Prostate gland (tissue), 2 donors: ENCODE data around the gene DLGAP1. TPM values are rescaled to one million over a fixed set of nuclear protein-coding genes. Genes with fewer than 3 reads are reported as not detected.
A peak's percentile ranks its signal among the peaks of the same experiment; 100 is the strongest.

ENCODE experiments used
- DNase-seq: peaks from one replicate; pipeline ENCODE4 v3.0.0-alpha.2; 2019; ENCODE audit warnings: low spot score
- H3K27ac ChIP-seq, 2 donors: fragments of 200-600 bp; sonication (generic); 2 replicates each; pipeline ENCODE4 v1.5.1; 2017 to 2019
- H3K27me3 ChIP-seq: fragments of 200-600 bp; sonication (generic); replicated peaks from 2 replicates; pipeline ENCODE4 v1.5.1; 2019; ENCODE audit not compliant: insufficient read depth
- H3K36me3 ChIP-seq, 2 donors: fragments of 200-600 bp; sonication (generic); 1 replicate in 1 of 2; 2 replicates in 1 of 2; pipeline versions ENCODE4 v1.5.1 to v1.8.1; 2017 to 2019
- H3K4me1 ChIP-seq: fragments of 200-600 bp; sonication (generic); replicated peaks from 2 replicates; pipeline ENCODE4 v1.5.1; 2019
- H3K4me3 ChIP-seq, 2 donors: fragments of 200-600 bp; sonication (generic); 2 replicates each; pipeline ENCODE4 v1.5.1; 2017 to 2019
- H3K9me3 ChIP-seq: fragments of 200-600 bp; sonication (generic); 2 replicates; pipeline ENCODE4 v1.5.1; 2017
- CTCF ChIP-seq, 4 experiments: fragments of 200-600 bp in 2 of 4; fragments of 450-650 bp in 2 of 4; sonication (generic) in 2 of 4; IDR thresholded peaks; 1 replicate in 3 of 4; 2 replicates in 1 of 4; pipeline ENCODE4 v1.5.1; 2016 to 2019; ENCODE audit warnings: antibody characterized with exemption in 4 of 4, mild to moderate bottlenecking in 2 of 4, moderate library complexity in 2 of 4
- POLR2A ChIP-seq: fragments of 450-650 bp; IDR thresholded peaks from one replicate; pipeline ENCODE4 v1.6.1; 2016; ENCODE audit warnings: antibody characterized with exemption, mild to moderate bottlenecking
- POLR2AphosphoS5 ChIP-seq: sonication (generic); formaldehyde crosslinking; IDR thresholded peaks from one replicate; pipeline ENCODE4 v1.6.1; 2017; ENCODE audit warnings: antibody characterized with exemption
- WGBS: methylation state at CpG from one replicate; pipeline ENCODE4 v1.1.5; 2018; 5-methylcytosine and 5-hydroxymethylcytosine counted together
- intact Hi-C: fragments of 100-400 bp; cut with DNase I; formaldehyde crosslinking; loops from one replicate; pipeline ENCODE4 v1.14.2; 2022
- total RNA-seq, 2 donors: library from RNA; depleted of rRNA; stranded (reverse); fragments of >200 nt; gene quantifications; one replicate each; pipeline ENCODE4 v1.1.0, GENCODE V29; 2016

The DLGAP1 gene
- total RNA-seq, 2 donors from 2014 or later: 42.2 to 66.7 TPM

DNA sequence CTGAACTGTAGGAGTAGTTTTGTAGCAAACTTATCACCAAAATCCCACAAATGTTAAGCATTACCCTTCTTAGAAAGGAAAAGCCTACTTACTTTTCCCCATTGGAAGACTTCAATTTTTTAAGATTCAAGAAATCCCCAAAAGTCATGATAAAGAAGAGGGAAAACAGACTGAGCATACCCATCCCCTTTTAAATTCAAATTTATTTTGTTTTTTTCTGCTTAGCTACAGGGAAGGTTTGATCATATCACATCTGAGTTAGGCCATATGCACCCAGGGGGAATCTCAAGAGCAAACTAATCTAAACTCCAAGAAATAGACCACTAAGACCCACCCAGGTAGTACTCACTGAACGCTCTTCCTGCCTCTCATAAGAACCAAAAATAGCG, 830.6 kb downstream of the DLGAP1 start:
- no peaks in the 10 kb centered on the region for H3K27me3 ChIP-seq
- DNase-seq: no peak
- intact Hi-C loops: loop anchor here (2.0 kb wide), 1 partner anchor 30 kb away; no protein-coding TSS in a partner anchor
- peak overlapping the region; percentile 70 to 80 for H3K27ac ChIP-seq
- H3K4me1 ChIP-seq: peaks cover 5% of the 10 kb centered on the region
- H3K9me3 ChIP-seq: no peaks in the 10 kb centered on the region
- TF ChIP-seq POLR2AphosphoS5: no peak
- no peak for TF ChIP-seq CTCF (IDR thresholded peaks at IDR 0.05)
- TF ChIP-seq POLR2A: no peak
- H3K4me3 ChIP-seq: no peak overlapping the region
- 47% methylated on average over 2 of the region's 2 CpGs for WGBS
- H3K36me3 ChIP-seq: no peaks in the 10 kb centered on the region

DNA sequence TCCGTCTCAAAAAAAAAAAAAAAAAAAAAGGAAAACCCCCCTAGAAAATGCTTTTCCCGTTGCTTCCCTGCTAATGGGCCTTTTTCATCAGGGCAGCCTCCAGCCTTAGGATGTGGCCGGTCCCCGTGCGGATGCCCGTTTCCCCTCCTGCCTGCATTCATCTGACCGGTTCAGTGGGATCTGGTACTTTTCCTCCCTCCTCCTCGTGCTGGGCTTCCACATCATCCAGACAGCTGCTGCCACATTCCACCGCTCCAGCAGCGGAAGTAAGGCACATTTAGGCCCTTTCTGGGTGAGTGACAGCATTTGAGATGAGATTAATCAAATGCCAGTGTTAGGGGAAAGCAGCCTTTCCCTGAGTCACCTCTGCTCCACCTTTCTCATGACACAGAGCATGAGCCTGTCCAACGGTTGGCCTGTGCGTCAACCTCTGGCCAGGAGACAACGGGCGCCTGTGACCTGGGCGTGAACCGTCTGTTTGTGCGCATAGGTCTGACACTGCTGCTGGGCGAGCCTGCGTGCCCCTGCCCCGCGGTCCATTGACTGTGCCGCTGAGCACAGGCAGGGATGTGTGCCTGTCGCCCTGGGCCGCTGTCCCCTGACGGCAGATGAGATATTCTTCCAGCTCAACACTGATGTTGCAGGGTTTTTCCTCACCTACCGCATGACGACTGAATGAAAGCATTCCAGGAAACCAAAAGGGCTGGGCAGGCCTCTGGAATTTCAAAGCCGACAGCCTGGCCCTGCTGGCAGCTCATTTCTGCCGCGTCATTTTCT, 831.1 kb downstream of the DLGAP1 start:
- Histone ChIP-seq H3K4me1 (peaks cover 5% of the 10 kb centered on the region), H3K4me3 (no peak overlapping the region), H3K27ac (peak overlapping the region; percentile 70 to 80), H3K36me3 (no peaks in the 10 kb centered on the region), H3K27me3 (no peaks in the 10 kb centered on the region), H3K9me3 (no peaks in the 10 kb centered on the region)
- WGBS: 35% methylated on average over 30 of the region's 30 CpGs
- DNase-seq: peak; percentile 61
- TF ChIP-seq CTCF (IDR thresholded peaks at IDR 0.05) (peak in 1 of 4 experiments; percentile 6), POLR2A (peak; percentile 31), POLR2AphosphoS5 (peak; percentile 38)
- intact Hi-C loops: loop anchor here (2.0 kb wide), 1 partner anchor 29 kb away; no protein-coding TSS in a partner anchor

DNA sequence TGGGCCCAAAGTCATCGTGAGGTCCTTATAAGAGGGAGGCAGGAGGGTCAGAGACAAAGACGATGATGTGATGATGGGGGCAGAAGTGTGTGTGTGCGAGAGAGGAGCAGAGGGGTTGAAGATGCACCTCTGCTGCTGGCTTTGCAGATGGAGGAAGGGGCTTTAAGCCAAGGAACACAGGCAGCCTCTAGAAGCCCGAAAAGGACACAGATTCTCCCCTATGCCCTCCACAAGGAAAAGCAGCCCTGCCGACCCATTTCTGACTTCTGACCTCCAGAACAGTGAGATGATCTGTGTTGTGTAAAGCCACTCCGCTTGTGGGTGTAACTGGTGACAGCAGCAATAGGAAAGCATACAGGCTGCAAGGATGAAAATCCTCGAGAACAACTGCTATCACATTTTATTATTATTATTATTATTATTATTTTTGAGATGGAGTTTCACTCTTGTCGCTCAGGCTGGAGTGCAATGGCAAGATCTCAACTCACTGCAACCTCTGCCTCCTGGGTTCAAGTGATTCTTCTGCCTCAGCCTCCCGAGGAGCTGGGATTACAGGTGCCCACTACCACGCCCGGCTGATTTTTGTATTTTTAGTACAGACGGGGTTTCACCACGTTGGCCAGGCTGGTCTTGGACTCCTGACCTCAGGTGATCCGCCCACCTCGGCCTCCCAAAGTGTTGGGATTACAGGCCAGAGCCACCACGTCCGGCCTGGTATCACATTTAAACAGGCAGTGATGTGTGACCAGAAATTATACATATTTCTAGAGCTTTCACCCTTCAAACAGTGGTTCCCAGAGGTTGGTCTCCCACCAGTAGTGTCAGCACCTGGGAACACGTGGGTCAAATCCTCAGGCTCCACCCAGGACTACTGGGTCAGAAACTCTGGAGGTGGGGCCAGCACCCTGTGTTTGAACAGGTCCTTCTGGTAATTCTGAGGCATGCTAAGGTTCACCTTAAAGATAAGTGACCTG, 834.7 kb downstream of the DLGAP1 start:
- Histone ChIP-seq H3K4me1 (peaks cover 5% of the 10 kb centered on the region), H3K36me3 (no peaks in the 10 kb centered on the region), H3K4me3 (no peak overlapping the region), H3K9me3 (no peaks in the 10 kb centered on the region), H3K27me3 (no peaks in the 10 kb centered on the region), H3K27ac (no peak overlapping the region)
- no peak for DNase-seq
- 92% methylated on average over 18 of the region's 18 CpGs for WGBS
- no peak for TF ChIP-seq POLR2A
- no peak for TF ChIP-seq CTCF (IDR thresholded peaks at IDR 0.05)
- TF ChIP-seq POLR2AphosphoS5: no peak
- intact Hi-C loops: no loop called here

DNA sequence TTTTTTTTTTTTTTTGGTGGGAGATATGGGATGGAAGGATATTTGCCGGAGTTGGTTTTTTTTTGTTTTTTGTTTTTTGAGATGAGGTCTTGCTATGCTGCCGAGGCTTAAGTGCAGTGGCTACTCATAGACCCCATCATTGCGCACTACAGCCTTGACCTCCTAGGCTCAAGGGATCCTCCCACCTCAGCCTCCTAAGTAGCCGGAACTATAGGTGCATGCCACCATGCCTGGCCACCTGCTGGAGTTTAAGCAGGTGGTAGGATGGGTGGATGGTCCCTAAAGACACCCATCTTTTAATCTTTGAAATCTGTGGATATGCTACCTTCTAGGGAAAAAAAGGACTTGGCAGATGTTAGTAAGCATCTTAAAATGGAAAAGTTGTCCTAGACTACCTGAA, 835.4 kb downstream of the DLGAP1 start:
- peaks cover 5% of the 10 kb centered on the region for H3K4me1 ChIP-seq
- H3K9me3 ChIP-seq: no peaks in the 10 kb centered on the region
- no peak overlapping the region for H3K4me3 ChIP-seq
- intact Hi-C loops: loop anchor here (1.0 kb wide), 1 partner anchor 8 kb away; no protein-coding TSS in a partner anchor
- no peak overlapping the region for H3K27ac ChIP-seq
- no peak for DNase-seq
- H3K27me3 ChIP-seq: no peaks in the 10 kb centered on the region
- H3K36me3 ChIP-seq: no peaks in the 10 kb centered on the region
- WGBS: 97% methylated on average over 4 of the region's 4 CpGs
- TF ChIP-seq POLR2A (no peak), CTCF (IDR thresholded peaks at IDR 0.05) (no peak), POLR2AphosphoS5 (no peak)
